Endodermal cell (in vitro differentiated cells): ENCODE data around the gene NFXL1. TPM values are rescaled to one million over a fixed set of nuclear protein-coding genes. Genes with fewer than 3 reads are reported as not detected.

Experiments used
- DNase-seq: peaks from one replicate; pipeline ENCODE4 v3.0.0-alpha.2; 2017
- H3K27ac ChIP-seq: 2 replicates; pipeline ENCODE4 v1.5.1; 2013; ENCODE audit warnings: mild to moderate bottlenecking, low read depth, low read length, moderate library complexity
- H3K27me3 ChIP-seq: 2 replicates; pipeline ENCODE4 v1.6.1; 2013; ENCODE audit warnings: mild to moderate bottlenecking, low read length, moderate library complexity; ENCODE audit not compliant: insufficient read depth, control insufficient read depth, poor library complexity, severe bottlenecking
- H3K36me3 ChIP-seq: 2 replicates; pipeline ENCODE4 v1.7.0; 2013; ENCODE audit warnings: mild to moderate bottlenecking, low read length, moderate library complexity; ENCODE audit not compliant: control insufficient read depth, insufficient read depth
- H3K4me1 ChIP-seq: one replicate; pipeline ENCODE4 v1.7.0; 2013; ENCODE audit warnings: low read length; ENCODE audit not compliant: control insufficient read depth, insufficient read depth
- H3K4me3 ChIP-seq: 2 replicates; pipeline ENCODE4 v1.5.1; 2013; ENCODE audit warnings: mild to moderate bottlenecking, low read length, moderate library complexity
- H3K9ac ChIP-seq: 2 replicates; pipeline ENCODE4 v1.6.1; 2013; ENCODE audit warnings: mild to moderate bottlenecking, low read length, moderate library complexity; ENCODE audit not compliant: poor library complexity, severe bottlenecking; ENCODE audit errors: extremely low read depth
- H3K9me3 ChIP-seq: 2 replicates; pipeline ENCODE4 v1.6.1; 2013; ENCODE audit warnings: mild to moderate bottlenecking, low read length, moderate library complexity; ENCODE audit not compliant: control insufficient read depth
- H3K27ac Mint-ChIP-seq: 2 replicates; pipeline ENCODE4 v1.8.0; 2020; ENCODE audit warnings: mixed read lengths
- H3K27me3 Mint-ChIP-seq: 2 replicates; pipeline ENCODE4 v1.8.0; 2021; ENCODE audit warnings: mild to moderate bottlenecking, mixed read lengths; ENCODE audit not compliant: insufficient read depth
- H3K36me3 Mint-ChIP-seq: 2 replicates; pipeline ENCODE4 v1.8.0; 2020; ENCODE audit warnings: low read depth, mixed read lengths
- H3K4me1 Mint-ChIP-seq: 2 replicates; pipeline ENCODE4 v1.8.0; 2020; ENCODE audit warnings: mixed read lengths
- H3K4me3 Mint-ChIP-seq: 2 replicates; pipeline ENCODE4 v1.8.0; 2020; ENCODE audit warnings: mild to moderate bottlenecking, moderate library complexity, mixed read lengths
- H3K9me3 Mint-ChIP-seq: 2 replicates; pipeline ENCODE4 v1.8.0; 2020; ENCODE audit warnings: mild to moderate bottlenecking, mixed read lengths
- CTCF ChIP-seq: fragments of 200-600 bp; sonication (generic); conservative IDR thresholded peaks from 2 replicates; pipeline ENCODE4 v1.5.0; 2021; ENCODE audit warnings: antibody characterized with exemption, mild to moderate bottlenecking
- WGBS, 2 experiments: methylation state at CpG; one replicate each; pipeline versions ENCODE4 v1.1.5 to v1.1.7; 2013; ENCODE audit warnings: missing lambda C conversion rate in 2 of 2, mixed read lengths in 1 of 2; ENCODE audit not compliant: insufficient coverage in 1 of 2, insufficient read length in 1 of 2; 5-methylcytosine and 5-hydroxymethylcytosine counted together
- total RNA-seq, 2 donors: library from RNA; stranded (reverse); fragmentation: NEBNext Ultra II Directional in 1 of 2; extraction: Animal tissue kit (Norgen Biotek cat#: 25700) in 1 of 2; gene quantifications; 2 replicates in 1 of 2; 3 replicates in 1 of 2; pipeline ENCODE4 v1.2.1, GENCODE V29; 2021

NFXL1 gene
- total RNA-seq, 2 donors from 2014 or later = 33.0 to 33.7 TPM

- H3K27ac ChIP-seq = no peak overlapping the region
- H3K36me3 ChIP-seq = peaks cover 54% of the 10 kb centered on the region
- TF ChIP-seq CTCF = no peak
- peaks cover 34% of the 10 kb centered on the region for H3K36me3 Mint-ChIP-seq
- H3K9ac ChIP-seq = no peak overlapping the region
- DNase-seq = no peak
- 91 to 100% methylated on average over 1 of the region's 1 CpG for WGBS, 2 experiments
- no peaks in the 10 kb centered on the region for H3K9me3 ChIP-seq
- no peaks in the 10 kb centered on the region for H3K27me3 ChIP-seq
- H3K27me3 Mint-ChIP-seq = no peaks in the 10 kb centered on the region
- H3K4me3 Mint-ChIP-seq = no peak overlapping the region
- H3K4me3 ChIP-seq = no peak overlapping the region
- H3K9me3 Mint-ChIP-seq = no peaks in the 10 kb centered on the region
- no peaks in the 10 kb centered on the region for H3K4me1 Mint-ChIP-seq
- H3K27ac Mint-ChIP-seq = no peak overlapping the region
- H3K4me1 ChIP-seq = no peaks in the 10 kb centered on the region
Measured at GRCh38 chr4:47856713-47857112, 57.7 kb downstream of the NFXL1 start.

- Mint-ChIP-seq H3K27ac (no peak overlapping the region), H3K27me3 (no peaks in the 10 kb centered on the region), H3K36me3 (peaks cover 41% of the 10 kb centered on the region), H3K4me1 (no peaks in the 10 kb centered on the region), H3K9me3 (no peaks in the 10 kb centered on the region), H3K4me3 (no peak overlapping the region)
- Histone ChIP-seq H3K27ac (no peak overlapping the region), H3K4me1 (no peaks in the 10 kb centered on the region), H3K4me3 (no peak overlapping the region), H3K27me3 (no peaks in the 10 kb centered on the region), H3K9me3 (no peaks in the 10 kb centered on the region), H3K36me3 (peaks cover 57% of the 10 kb centered on the region), H3K9ac (no peak overlapping the region)
- no peak for DNase-seq
- TF ChIP-seq CTCF = no peak
- 97% methylated on average over 2 of the region's 2 CpGs; no CpG with 5 or more reads in 1 of the 2 experiments for WGBS, 2 experiments
Measured at GRCh38 chr4:47855350-47855749, 59.0 kb downstream of the NFXL1 start.

GRCh38 chr4:47852136-47852535 lies 62.2 kb downstream of the NFXL1 start:
- no peak overlapping the region for H3K27ac ChIP-seq
- H3K27me3 ChIP-seq = no peaks in the 10 kb centered on the region
- Mint-ChIP-seq H3K36me3 (peaks cover 58% of the 10 kb centered on the region), H3K4me3 (no peak overlapping the region), H3K4me1 (no peaks in the 10 kb centered on the region), H3K27me3 (no peaks in the 10 kb centered on the region), H3K27ac (no peak overlapping the region), H3K9me3 (no peaks in the 10 kb centered on the region)
- 100% methylated on average over 1 of the region's 1 CpG for WGBS, 2 experiments
- peaks cover 75% of the 10 kb centered on the region for H3K36me3 ChIP-seq
- no peak overlapping the region for H3K9ac ChIP-seq
- no peaks in the 10 kb centered on the region for H3K4me1 ChIP-seq
- TF ChIP-seq CTCF = no peak
- H3K4me3 ChIP-seq = no peak overlapping the region
- peaks cover 5% of the 10 kb centered on the region for H3K9me3 ChIP-seq
- DNase-seq = no peak
